SJCRH30 (cell line): ENCODE measurements around the gene STK32B. TPM values are rescaled to one million over a fixed set of nuclear protein-coding genes. Genes with fewer than 3 reads are reported as not detected.

ENCODE experiments used
- DNase-seq, 2 experiments: peaks; one replicate each; pipeline ENCODE4 v3.0.0-alpha.2; 2015 to 2020
- H3K27ac ChIP-seq: fragments of 250-450 bp; sonication (Bioruptor Pico); 2 replicates; pipeline ENCODE4 v1.5.1; 2020; ENCODE audit warnings: mild to moderate bottlenecking, moderate library complexity
- H3K27me3 ChIP-seq: fragments of 250-450 bp; sonication (Bioruptor Pico); 2 replicates; pipeline ENCODE4 v1.5.1; 2020; ENCODE audit warnings: mild to moderate bottlenecking, moderate library complexity
- H3K36me3 ChIP-seq: fragments of 250-450 bp; sonication (Bioruptor Pico); 2 replicates; pipeline ENCODE4 v1.5.1; 2020; ENCODE audit warnings: mild to moderate bottlenecking, moderate library complexity
- H3K4me1 ChIP-seq: fragments of 250-450 bp; sonication (Bioruptor Pico); 2 replicates; pipeline ENCODE4 v1.5.1; 2020; ENCODE audit warnings: mild to moderate bottlenecking, moderate library complexity
- H3K4me3 ChIP-seq: fragments of 250-450 bp; sonication (Bioruptor Pico); 2 replicates; pipeline ENCODE4 v1.5.1; 2020; ENCODE audit warnings: mild to moderate bottlenecking, moderate library complexity
- H3K9me3 ChIP-seq: fragments of 250-450 bp; sonication (Bioruptor Pico); replicated peaks from 2 replicates; pipeline ENCODE4 v1.5.1; 2020; ENCODE audit warnings: mild to moderate bottlenecking, moderate library complexity
- total RNA-seq: library from RNA; depleted of rRNA; stranded (reverse); fragments of >200 nt; shearing (Covaris generic); gene quantifications from 2 replicates; pipeline ENCODE4 v1.2.3, GENCODE V29; 2014

Gene STK32B
- total RNA-seq, 1 experiment from 2014 or later: 0.20 TPM

DNA sequence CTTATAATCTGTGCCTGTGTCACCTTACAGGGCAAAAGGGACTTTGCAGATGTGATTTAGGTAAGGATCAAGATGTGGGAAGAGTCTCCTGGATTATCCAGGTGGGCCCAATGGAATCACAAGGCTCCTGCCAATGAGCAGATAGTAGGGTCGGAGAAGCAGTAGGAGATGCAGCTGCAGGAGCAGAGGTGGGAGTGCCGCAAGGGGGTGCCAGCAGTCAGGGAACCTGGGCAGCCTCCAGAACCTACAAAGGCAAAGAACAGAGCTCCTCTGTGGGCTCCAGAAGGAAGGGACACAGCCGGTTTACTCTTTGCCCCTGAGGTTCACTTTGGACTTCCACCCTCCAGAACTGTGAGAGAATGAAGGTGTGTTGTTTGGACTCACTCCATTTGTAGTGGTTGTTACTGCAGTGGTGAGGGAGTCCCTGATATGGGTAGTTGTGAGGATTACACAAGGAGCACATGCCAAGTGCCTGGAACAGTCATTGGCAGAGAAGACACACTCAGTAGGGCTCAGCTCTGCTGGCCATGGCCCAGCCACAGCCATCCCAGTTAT lies 338.6 kb downstream of the STK32B start:
- Histone ChIP-seq H3K36me3 (no peaks in the 10 kb centered on the region), H3K4me1 (no peaks in the 10 kb centered on the region), H3K27ac (no peak overlapping the region), H3K27me3 (0 out of 2 replicates have a peak, but pooled peaks cover 2% of the 10 kb centered on the region), H3K4me3 (no peak overlapping the region), H3K9me3 (no peaks in the 10 kb centered on the region)
- DNase-seq: no peak

DNA sequence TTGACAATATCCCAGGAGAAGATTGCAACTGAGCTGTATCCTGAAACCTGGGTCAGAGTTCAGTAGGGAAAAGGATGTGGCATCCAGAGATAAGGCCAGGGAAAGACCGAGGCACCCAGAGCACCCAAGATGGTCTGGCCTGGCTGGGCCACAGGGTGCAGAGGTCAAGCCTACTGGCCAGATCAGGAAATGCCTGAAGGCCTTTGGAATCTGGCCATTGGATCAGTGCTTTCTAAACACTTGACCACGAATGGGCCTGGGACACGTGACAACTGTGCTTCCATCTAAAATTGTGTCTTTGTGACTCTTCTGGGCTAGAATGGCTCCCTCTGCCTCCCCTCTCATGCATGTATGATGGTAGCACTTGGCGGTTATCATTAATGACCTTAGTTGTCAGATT lies 340.2 kb downstream of the STK32B start:
- no peak overlapping the region for H3K4me3 ChIP-seq
- H3K27me3 ChIP-seq: no peaks in the 10 kb centered on the region
- H3K27ac ChIP-seq: no peak overlapping the region
- no peaks in the 10 kb centered on the region for H3K36me3 ChIP-seq
- no peaks in the 10 kb centered on the region for H3K4me1 ChIP-seq
- no peaks in the 10 kb centered on the region for H3K9me3 ChIP-seq
- DNase-seq: no peak

DNA sequence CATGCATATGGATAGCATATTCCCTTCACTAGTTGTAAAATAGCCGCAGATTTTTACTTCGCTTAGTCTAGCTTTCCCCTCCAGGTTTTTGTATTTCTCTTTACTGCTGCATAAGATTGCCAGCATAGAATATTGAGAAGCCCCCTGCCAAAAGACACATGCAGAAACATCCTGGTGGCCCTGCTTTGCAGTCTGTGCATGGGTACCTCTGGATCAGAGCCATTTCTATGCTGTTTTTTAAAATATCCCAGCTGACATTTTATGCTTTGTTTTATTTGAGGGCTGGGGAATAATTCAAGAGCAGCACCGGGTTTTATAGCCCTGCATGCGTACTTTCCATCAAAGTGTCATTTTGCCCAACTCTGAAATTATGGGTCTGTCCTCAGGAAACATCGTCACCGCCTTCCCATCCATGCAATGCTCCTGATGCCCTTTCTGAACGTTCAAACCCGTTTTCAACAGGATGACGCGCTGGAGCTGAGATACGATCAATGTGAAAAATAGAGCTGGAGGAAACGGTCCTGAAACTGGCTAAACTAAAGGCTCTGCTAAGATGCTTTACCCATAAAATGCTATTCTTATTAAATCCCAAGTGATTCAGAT lies 342.7 kb downstream of the STK32B start:
- Histone ChIP-seq H3K36me3 (no peaks in the 10 kb centered on the region), H3K4me1 (no peaks in the 10 kb centered on the region), H3K27me3 (no peaks in the 10 kb centered on the region), H3K9me3 (no peaks in the 10 kb centered on the region), H3K27ac (no peak overlapping the region), H3K4me3 (no peak overlapping the region)
- DNase-seq: no peak

DNA sequence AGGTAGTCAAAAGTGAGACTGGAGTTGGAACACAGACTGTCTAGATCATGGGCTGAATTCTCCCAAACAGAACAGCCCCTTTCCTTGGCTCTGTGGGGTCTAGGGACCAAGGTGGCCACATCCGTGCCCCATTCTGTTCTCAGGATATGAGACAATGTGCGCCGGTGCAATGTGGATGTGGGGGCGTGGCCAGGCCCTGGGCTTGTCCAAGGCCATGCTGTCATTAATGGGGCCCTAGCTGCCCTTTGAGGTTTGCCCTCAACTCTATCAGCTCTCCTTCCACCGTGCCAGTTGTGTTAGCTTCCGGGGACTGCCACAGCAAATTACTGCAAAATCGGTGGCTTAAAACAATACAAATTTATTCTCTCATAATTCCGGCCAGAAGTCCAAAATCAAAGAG lies 344.5 kb downstream of the STK32B start:
- Histone ChIP-seq H3K4me1 (no peaks in the 10 kb centered on the region), H3K36me3 (no peaks in the 10 kb centered on the region), H3K27me3 (no peaks in the 10 kb centered on the region), H3K9me3 (no peaks in the 10 kb centered on the region), H3K27ac (no peak overlapping the region), H3K4me3 (no peak overlapping the region)
- DNase-seq: no peak

DNA sequence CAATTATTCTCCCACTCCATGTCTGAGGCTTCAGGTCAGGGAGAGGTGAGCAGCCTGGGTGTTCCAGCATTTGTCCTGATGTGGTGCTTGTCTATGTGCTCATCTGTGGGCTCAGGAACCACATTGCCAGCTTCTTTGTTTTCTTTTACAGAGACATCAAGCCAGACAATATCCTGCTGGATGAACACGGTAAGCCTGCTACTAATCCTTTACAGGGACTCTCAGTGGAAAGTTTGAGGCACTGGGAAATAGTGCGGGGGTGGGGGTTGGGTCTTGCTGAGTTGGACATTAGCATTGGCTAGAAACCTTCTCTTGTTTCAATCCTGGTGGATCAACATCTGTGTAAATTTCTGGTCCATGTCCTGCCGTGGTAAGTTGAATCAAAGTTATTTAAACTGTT lies 346.8 kb downstream of the STK32B start:
- H3K9me3 ChIP-seq: no peaks in the 10 kb centered on the region
- no peak overlapping the region for H3K4me3 ChIP-seq
- no peaks in the 10 kb centered on the region for H3K27me3 ChIP-seq
- no peaks in the 10 kb centered on the region for H3K4me1 ChIP-seq
- DNase-seq: no peak
- H3K27ac ChIP-seq: no peak overlapping the region
- no peaks in the 10 kb centered on the region for H3K36me3 ChIP-seq

DNA sequence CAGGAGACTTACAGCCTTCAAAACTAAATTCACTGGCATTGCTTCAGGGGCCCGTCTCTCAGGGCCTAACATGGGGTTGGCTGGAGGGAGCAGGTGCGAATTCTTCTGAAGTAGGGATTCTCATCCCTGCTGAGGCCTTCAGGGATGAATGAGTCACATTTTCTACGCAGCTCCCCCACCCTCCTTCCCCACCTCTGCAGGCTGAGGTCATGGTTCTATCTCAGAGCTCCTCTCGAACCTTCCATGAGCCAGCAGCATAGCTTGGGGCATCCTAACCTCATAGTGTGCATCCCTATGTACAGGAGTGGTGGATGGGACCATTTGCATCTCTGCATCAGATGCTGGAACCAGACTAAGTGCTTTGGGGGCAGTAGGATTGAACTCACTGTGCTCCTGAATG lies 347.8 kb downstream of the STK32B start:
- DNase-seq: no peak
- H3K4me3 ChIP-seq: no peak overlapping the region

DNA sequence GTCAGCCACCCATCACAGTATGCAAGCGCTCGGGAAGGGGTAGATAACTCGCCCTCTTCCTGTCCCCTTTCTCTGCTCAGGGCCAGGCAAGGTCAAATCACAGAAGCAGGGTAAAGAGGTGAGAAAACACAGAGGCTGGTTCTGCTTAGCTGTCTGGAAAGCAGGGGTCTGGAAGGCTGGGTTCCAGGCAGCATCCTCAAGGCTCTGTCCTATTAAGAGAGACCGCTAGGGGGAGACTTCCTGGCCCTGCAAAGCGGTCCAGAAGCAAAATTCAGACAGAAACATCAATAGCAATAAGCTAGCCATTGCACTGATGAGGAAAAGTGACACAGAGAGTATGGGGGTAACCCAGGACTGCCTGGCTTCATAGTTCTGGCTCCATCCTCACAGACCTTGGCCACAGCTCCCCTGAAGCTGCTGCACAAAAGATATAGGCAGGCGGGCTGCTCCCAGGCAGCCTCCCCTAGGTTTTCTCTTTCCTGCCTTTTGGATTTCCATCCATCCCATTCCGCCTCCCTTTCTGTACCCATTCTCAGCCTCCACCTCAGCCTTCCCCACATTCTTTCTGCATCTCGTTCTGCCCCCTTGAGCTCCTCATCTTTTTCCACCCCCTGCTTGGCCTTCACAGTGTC lies 348.6 kb downstream of the STK32B start:
- Histone ChIP-seq H3K27ac (no peak overlapping the region), H3K9me3 (no peaks in the 10 kb centered on the region), H3K27me3 (no peaks in the 10 kb centered on the region), H3K36me3 (no peaks in the 10 kb centered on the region), H3K4me1 (no peaks in the 10 kb centered on the region), H3K4me3 (no peak overlapping the region)
- DNase-seq: peak; percentile 34 to 69

More for the DNA sequence above, 347.8 kb downstream of the STK32B start:
- Histone ChIP-seq H3K36me3 (no peaks in the 10 kb centered on the region), H3K27me3 (no peaks in the 10 kb centered on the region), H3K4me1 (no peaks in the 10 kb centered on the region), H3K9me3 (no peaks in the 10 kb centered on the region), H3K27ac (no peak overlapping the region)

DNA sequence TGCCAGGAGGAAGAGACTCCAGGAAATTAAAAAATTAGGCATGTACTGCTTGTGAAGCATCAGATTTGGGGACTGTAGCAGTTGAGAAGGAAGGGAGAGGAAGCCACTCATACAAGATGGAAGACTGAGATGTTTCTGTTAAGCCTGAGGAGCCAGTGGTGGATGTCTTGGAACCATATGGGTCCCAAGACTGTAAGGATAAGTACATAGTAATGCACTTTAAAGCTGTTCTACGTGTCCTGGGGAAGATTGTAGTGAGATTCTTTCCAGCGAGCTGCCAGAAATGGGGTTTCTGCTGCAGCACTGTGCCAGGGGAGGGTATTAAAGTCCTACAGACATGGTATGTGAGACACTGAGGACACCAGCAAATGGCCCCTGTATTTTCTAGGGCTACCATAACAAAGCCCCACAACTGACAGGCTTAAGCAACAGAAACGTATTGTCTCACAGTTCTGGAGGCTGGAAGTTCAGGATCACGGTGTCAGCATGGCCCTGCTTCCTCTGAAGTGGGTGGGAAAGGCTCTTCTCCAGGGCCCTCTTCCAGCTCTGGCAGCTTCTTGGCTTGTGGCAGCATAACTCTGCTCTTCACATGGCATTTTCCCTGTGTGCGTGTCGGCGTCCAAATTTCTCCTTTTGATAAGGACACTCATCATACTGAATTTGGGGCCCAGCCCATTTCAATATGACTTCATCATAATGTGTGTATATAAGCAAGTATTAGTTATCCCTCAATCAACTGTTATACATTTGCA lies 352.6 kb downstream of the STK32B start:
- H3K27ac ChIP-seq: no peak overlapping the region
- no peak overlapping the region for H3K4me3 ChIP-seq
- no peaks in the 10 kb centered on the region for H3K36me3 ChIP-seq
- H3K27me3 ChIP-seq: no peaks in the 10 kb centered on the region
- H3K4me1 ChIP-seq: no peaks in the 10 kb centered on the region
- no peak for DNase-seq
- H3K9me3 ChIP-seq: no peaks in the 10 kb centered on the region

DNA sequence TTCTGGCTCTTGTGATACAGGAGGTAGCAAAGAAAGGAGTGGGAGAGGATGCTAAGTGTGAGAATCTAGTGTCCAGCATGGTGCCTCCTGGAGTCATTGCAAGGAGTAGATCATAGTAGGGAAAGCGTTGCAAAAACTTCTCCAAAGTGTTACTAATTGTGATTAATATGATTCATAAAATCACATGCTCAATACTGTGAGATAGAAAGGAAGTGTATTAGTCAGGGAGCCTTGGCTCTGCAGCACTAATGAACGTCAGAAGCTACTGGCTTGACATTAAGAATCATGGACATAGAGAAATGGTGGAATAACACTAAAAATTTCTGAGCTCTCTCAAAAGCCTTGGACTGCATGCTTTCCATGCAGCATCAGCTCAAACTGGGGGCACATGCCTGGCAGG lies 358.0 kb downstream of the STK32B start:
- DNase-seq: no peak
- Histone ChIP-seq H3K4me3 (no peak overlapping the region), H3K9me3 (no peaks in the 10 kb centered on the region), H3K36me3 (no peaks in the 10 kb centered on the region), H3K27me3 (peaks cover 4% of the 10 kb centered on the region; the same call in 1 of the 2 replicates), H3K27ac (no peak overlapping the region), H3K4me1 (no peaks in the 10 kb centered on the region)

DNA sequence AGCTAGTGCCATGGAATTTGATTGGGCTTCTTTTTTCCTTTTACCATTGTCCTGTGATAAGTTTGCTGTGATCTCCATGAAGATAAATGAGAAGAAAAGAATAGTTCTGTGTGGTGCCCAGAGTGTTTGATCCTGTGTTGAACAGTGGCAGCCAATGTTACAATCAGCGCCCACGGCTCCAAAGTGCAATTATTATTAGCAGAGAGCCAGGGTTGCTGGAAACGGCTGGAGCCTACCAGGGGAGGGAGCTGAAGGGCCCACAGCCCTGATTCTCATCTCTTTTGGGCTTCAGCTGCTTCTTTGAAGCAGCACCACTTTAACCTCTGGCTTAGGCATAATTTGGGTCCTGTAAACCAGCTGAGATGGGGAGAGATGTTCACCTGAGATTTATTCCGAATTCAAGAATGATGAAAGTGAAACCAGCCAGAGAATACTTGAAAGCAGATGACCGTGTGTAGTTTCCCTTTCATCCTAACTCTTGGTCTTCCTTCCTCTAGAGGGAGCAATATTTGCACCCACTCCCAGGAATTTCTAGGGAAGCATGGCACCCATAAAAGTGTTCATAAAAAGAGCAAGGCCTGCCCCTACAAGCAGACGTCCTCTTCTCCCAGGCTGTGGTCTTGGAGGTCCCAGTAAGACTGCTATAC lies 358.8 kb downstream of the STK32B start:
- Histone ChIP-seq H3K36me3 (no peaks in the 10 kb centered on the region), H3K27ac (no peak overlapping the region), H3K9me3 (no peaks in the 10 kb centered on the region), H3K4me3 (no peak overlapping the region), H3K27me3 (peaks cover 4% of the 10 kb centered on the region; the same call in 1 of the 2 replicates), H3K4me1 (no peaks in the 10 kb centered on the region)
- peak in 1 of 2 experiments; percentile 12 for DNase-seq

DNA sequence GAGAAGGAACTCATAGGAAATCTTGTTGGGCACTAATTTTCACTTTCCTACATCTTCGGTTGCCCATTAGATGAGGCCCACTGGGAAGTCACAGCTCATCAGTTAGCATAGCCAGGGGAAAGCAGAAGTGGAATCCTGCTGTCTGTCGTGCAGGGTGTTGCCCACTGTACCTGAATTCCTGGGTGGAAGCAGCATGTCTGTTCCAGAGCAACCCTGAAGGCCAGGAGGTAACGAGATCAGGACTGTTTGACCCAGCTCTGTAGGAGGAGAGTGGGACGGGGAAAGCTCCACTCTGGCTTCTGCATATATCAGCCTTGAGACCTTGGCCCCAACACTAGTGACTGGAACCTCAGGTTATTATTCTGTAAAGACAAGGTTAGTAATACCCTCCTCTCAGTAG lies 361.0 kb downstream of the STK32B start:
- no peak overlapping the region for H3K27ac ChIP-seq
- H3K4me3 ChIP-seq: no peak overlapping the region
- H3K27me3 ChIP-seq: peaks cover 4% of the 10 kb centered on the region; the same call in 1 of the 2 replicates
- DNase-seq: no peak
- H3K9me3 ChIP-seq: no peaks in the 10 kb centered on the region
- H3K36me3 ChIP-seq: no peaks in the 10 kb centered on the region
- H3K4me1 ChIP-seq: no peaks in the 10 kb centered on the region

DNA sequence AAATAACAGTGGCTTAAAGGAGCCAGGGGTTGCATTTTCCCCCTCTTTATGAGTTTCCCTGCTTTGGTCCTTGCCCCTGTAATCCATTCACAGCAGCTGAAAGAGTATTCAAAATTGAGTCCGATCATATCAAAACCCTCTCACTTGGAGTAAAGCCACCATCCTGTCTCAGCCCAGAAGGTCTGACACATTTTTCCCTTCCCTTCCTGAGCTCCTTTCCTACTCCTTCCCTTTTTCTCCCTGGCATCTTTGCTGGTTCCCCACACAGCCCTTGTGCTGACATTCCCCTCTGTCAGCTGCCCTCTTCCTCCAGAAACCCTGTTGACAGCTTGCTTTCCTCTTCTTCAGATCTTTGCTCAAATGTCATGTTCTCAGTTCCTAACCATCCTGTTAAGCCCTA lies 361.5 kb downstream of the STK32B start:
- Histone ChIP-seq H3K4me1 (no peaks in the 10 kb centered on the region), H3K36me3 (no peaks in the 10 kb centered on the region), H3K27ac (no peak overlapping the region), H3K4me3 (no peak overlapping the region), H3K27me3 (peaks cover 4% of the 10 kb centered on the region; the same call in 1 of the 2 replicates), H3K9me3 (0 out of 2 replicates have a peak, but pooled peaks cover 2% of the 10 kb centered on the region)
- DNase-seq: no peak

DNA sequence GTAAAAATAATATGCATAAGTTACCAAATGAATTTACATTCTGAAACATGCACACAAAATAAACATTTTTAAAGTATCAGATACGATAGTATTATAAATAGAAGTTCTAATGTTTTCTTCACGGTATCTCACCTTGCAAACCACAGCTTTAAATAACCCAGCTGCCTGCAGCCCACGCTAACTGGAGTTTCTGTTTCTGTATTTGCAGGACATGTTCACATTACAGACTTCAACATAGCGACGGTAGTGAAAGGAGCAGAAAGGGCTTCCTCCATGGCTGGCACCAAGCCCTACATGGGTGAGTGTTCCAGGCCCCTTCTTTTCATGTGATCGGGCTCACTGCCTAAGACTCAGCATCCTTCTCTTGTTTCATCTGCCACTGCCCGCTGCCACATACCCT lies 365.4 kb downstream of the STK32B start:
- Histone ChIP-seq H3K9me3 (0 out of 2 replicates have a peak, but pooled peaks cover 2% of the 10 kb centered on the region), H3K27ac (no peak overlapping the region), H3K4me1 (no peaks in the 10 kb centered on the region), H3K36me3 (no peaks in the 10 kb centered on the region), H3K27me3 (peaks cover 4% of the 10 kb centered on the region; the same call in 1 of the 2 replicates), H3K4me3 (no peak overlapping the region)
- DNase-seq: no peak

DNA sequence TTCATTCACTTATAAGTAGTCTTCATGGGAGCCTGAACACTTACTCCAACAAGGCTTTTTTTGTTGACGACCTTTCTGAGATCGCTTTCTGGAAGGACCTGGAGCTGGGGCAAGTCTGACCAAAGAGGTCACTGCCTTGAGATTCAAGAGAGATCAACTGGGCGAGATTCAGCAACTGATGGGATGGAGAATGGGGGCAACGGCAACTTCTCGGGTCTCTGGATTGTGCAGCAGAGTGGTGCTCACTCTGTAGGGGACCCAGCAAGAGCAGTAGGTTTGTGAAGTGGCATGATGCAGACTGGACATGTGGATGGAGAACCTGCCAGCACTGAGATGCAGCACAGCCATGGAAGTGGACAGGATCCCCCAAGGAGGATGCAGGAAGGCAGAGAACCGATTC lies 369.0 kb downstream of the STK32B start:
- DNase-seq: no peak
- Histone ChIP-seq H3K4me1 (no peaks in the 10 kb centered on the region), H3K27me3 (no peaks in the 10 kb centered on the region), H3K36me3 (no peaks in the 10 kb centered on the region), H3K27ac (no peak overlapping the region), H3K9me3 (0 out of 2 replicates have a peak, but pooled peaks cover 2% of the 10 kb centered on the region), H3K4me3 (no peak overlapping the region)

DNA sequence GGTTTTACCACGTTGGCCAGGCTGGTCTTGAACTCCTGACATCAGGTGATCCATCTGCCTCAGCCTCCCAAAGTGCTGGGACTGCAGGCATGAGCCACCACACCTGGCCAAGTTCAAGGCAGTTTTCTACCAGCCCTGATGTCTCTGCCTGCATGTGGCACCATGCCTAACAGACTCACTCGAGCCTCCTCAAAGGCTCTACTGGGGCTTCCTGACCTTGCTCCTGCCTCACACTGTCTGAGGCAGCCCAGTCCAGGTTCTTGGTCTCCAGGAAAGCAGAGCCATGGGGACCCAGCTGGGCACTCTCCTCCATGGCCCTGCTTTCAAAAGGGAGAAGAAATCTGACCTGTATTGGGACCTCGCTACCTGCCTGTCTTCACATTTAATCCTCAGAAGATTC lies 370.1 kb downstream of the STK32B start:
- Histone ChIP-seq H3K27ac (no peak overlapping the region), H3K27me3 (no peaks in the 10 kb centered on the region)
- DNase-seq: no peak

More for the DNA sequence above, 370.1 kb downstream of the STK32B start:
- Histone ChIP-seq H3K4me3 (no peak overlapping the region), H3K9me3 (0 out of 2 replicates have a peak, but pooled peaks cover 2% of the 10 kb centered on the region), H3K36me3 (no peaks in the 10 kb centered on the region), H3K4me1 (no peaks in the 10 kb centered on the region)
